Liver (tissue), 3 donors: Measurements from ENCODE around the gene OTOG.

Experiments used
- ATF3 ChIP-seq: IDR thresholded peaks from 2 replicates; pipeline ENCODE4 v1.6.1; 2016; ENCODE audit warnings: antibody characterized with exemption
- CTCF ChIP-seq: fragments of 150-350 bp; IDR thresholded peaks from 2 replicates; pipeline ENCODE4 v1.5.1; 2017; ENCODE audit warnings: improper control_type of control experiment, low read depth, low read length; ENCODE audit not compliant: missing input control
- NR2F2 ChIP-seq: IDR thresholded peaks from 2 replicates; pipeline ENCODE4 v1.6.1; 2016; ENCODE audit warnings: antibody characterized with exemption
- TAF1 ChIP-seq: conservative IDR thresholded peaks from 2 replicates; pipeline ENCODE4 v1.6.1; 2016; ENCODE audit warnings: antibody characterized with exemption, mild to moderate bottlenecking
- YY1 ChIP-seq: IDR thresholded peaks from 2 replicates; pipeline ENCODE4 v1.6.1; 2016; ENCODE audit warnings: antibody characterized with exemption, mild to moderate bottlenecking
- donor health status: healthy.
- donor health status: healthy.

DNA sequence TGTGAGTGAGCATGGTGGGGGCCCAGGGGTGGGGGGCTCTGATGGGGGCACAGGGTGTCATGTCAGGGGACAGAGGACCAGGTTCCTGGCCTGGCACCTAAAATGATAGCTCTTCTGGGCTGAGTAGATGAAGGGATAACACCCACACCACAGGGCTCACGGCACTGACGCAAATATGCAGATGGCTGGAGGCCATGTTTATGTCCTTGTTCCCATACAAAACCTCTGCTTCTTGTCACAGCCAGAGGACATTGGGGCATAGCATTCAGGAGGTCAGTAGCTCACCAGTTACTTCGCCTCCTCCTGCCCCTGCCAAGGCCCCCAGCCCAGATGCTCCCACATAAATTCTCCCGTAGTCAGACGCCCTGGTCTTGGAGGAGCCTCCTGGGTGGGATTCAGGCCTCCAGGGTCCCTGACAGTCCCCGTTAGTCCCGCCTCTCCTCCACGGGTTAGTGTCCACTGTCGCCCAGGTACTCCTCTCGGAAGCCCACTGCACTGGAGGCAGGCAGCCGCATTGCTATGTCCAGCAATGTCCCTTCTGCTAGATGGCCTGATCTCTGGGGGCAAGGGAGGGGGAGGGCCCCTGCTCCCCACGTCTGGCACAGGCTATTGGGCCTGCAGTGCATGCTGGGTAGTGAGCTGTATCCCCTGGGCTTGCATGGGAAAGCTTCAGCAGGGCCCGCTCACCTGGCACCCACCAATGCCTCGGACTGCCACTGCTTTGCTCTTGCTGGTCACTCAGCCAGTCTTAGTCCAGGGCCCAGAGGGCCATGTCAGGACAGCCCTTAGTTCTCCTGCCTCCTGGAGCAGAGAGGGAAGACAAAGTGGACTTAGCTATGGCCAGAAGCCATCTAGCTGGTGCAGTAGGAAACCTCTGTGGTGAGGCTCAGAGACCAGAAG lies 96.7 kb downstream of the OTOG start:
- no peak for TF ChIP-seq CTCF
- no peak for TF ChIP-seq ATF3
- no peak for TF ChIP-seq YY1
- TF ChIP-seq NR2F2: no peak
- TF ChIP-seq TAF1: no peak
